IMR-90 (cell line): Measurements from ENCODE around the gene ANKLE2. TPM values are rescaled to one million over a fixed set of nuclear protein-coding genes. Genes with fewer than 3 reads are reported as not detected.

ENCODE experiments used
- ATAC-seq: fragments of 200-7000 bp; cut with Tn5 transposase; 2 replicates; pipeline ENCODE4 v1.9.1; 2020; ENCODE audit warnings: low read depth, mild to moderate bottlenecking, moderate library complexity
- BruUV-seq: library from RNA; stranded (reverse); fragments of 400-500 nt; replicated peaks from 2 replicates; lab custom pipeline; 2021; lab: Mats Ljungman, UMichigan
- CTCF ChIA-PET: fragments of 300-600 bp; formaldehyde crosslinking; extraction: SDS; loops from one replicate; lab custom pipeline; 2021; ENCODE audit warnings: antibody characterized with exemption; lab: Yijun Ruan, JAX
- POLR2A ChIA-PET: fragments of 300-600 bp; sonication (Branson Sonifier 250); formaldehyde crosslinking; loops from one replicate; lab custom pipeline; 2022; ENCODE audit warnings: antibody characterized with exemption; ENCODE audit not compliant: unreplicated experiment; lab: Charles Lee
- DNase-seq: peaks from one replicate; pipeline ENCODE4 v3.0.0; 2013
- H2AFZ ChIP-seq: replicated peaks from 2 replicates; pipeline ENCODE3; 2013; ENCODE audit warnings: low read length, mild to moderate bottlenecking; ENCODE audit not compliant: poor library complexity
- H2AK5ac ChIP-seq: 2 replicates; pipeline ENCODE4 v1.6.1; 2013; ENCODE audit warnings: low read depth, low read length, inconsistent platforms
- H2AK9ac ChIP-seq: replicated peaks from 2 replicates; pipeline ENCODE3; 2013; ENCODE audit warnings: mild to moderate bottlenecking, low read depth, low read length, moderate library complexity; ENCODE audit not compliant: poor library complexity
- H2BK120ac ChIP-seq: 2 replicates; pipeline ENCODE4 v1.6.1; 2013; ENCODE audit warnings: low read depth, low read length, inconsistent platforms
- H2BK15ac ChIP-seq: 3 replicates; pipeline ENCODE4 v1.6.1; 2013; ENCODE audit warnings: low read depth, low read length, inconsistent platforms
- H2BK20ac ChIP-seq: 2 replicates; pipeline ENCODE4 v1.6.1; 2013; ENCODE audit warnings: low read depth, mild to moderate bottlenecking, inconsistent platforms, low read length, moderate library complexity
- H2BK5ac ChIP-seq: 2 replicates; pipeline ENCODE4 v1.6.1; 2013; ENCODE audit warnings: mild to moderate bottlenecking, low read depth, low read length, inconsistent platforms; ENCODE audit not compliant: poor library complexity, severe bottlenecking
- H3K14ac ChIP-seq: replicated peaks from 2 replicates; pipeline ENCODE4 v1.6.1; 2013; ENCODE audit warnings: low read depth, low read length, inconsistent platforms
- H3K18ac ChIP-seq: 2 replicates; pipeline ENCODE4 v1.6.1; 2013; ENCODE audit warnings: low read depth, low read length, control low read depth
- H3K23ac ChIP-seq: 2 replicates; pipeline ENCODE4 v1.6.1; 2013; ENCODE audit warnings: low read depth, low read length, inconsistent platforms
- H3K27ac ChIP-seq: 2 replicates; pipeline ENCODE4 v1.5.1; 2013; ENCODE audit warnings: mild to moderate bottlenecking, control low read depth, low read length; ENCODE audit not compliant: insufficient read depth
- H3K27me3 ChIP-seq: 2 replicates; pipeline ENCODE4 v1.6.1; 2013; ENCODE audit warnings: low read length; ENCODE audit not compliant: control insufficient read depth, insufficient read depth
- H3K36me3 ChIP-seq: 2 replicates; pipeline ENCODE4 v1.6.1; 2013; ENCODE audit warnings: low read length, mixed read lengths; ENCODE audit not compliant: control insufficient read depth, insufficient read depth
- H3K4ac ChIP-seq: 2 replicates; pipeline ENCODE4 v1.6.1; 2013; ENCODE audit warnings: low read depth, low read length, inconsistent platforms
- H3K4me1 ChIP-seq: 2 replicates; pipeline ENCODE4 v1.6.1; 2013; ENCODE audit warnings: low read length, mixed read lengths; ENCODE audit not compliant: control insufficient read depth, insufficient read depth
- H3K4me2 ChIP-seq: 2 replicates; pipeline ENCODE4 v1.6.1; 2013; ENCODE audit warnings: low read depth, mild to moderate bottlenecking, control low read depth, low read length, moderate library complexity
- H3K4me3 ChIP-seq: 2 replicates; pipeline ENCODE4 v1.5.1; 2013; ENCODE audit warnings: low read depth, mild to moderate bottlenecking, control low read depth, low read length, moderate library complexity; ENCODE audit not compliant: insufficient read depth
- H3K56ac ChIP-seq: 2 replicates; pipeline ENCODE4 v1.6.1; 2013; ENCODE audit warnings: low read length, inconsistent platforms; ENCODE audit not compliant: insufficient read depth; ENCODE audit errors: extremely low read depth
- H3K79me1 ChIP-seq, 2 experiments: 2 replicates each; pipeline ENCODE4 v1.6.1; 2013; ENCODE audit warnings: low read length in 2 of 2, inconsistent platforms in 1 of 2, low read depth in 1 of 2
- H3K9ac ChIP-seq: 2 replicates; pipeline ENCODE4 v1.6.1; 2013; ENCODE audit warnings: low read depth, low read length, control low read depth
- H3K9me1 ChIP-seq: 2 replicates; pipeline ENCODE4 v1.6.1; 2013; ENCODE audit warnings: low read length, inconsistent platforms; ENCODE audit not compliant: insufficient read depth
- H3K9me3 ChIP-seq: 2 replicates; pipeline ENCODE4 v1.6.1; 2013; ENCODE audit warnings: low read length; ENCODE audit not compliant: control insufficient read depth, insufficient read depth
- H4K20me1 ChIP-seq: 2 replicates; pipeline ENCODE4 v1.6.1; 2013; ENCODE audit warnings: low read length, inconsistent platforms; ENCODE audit not compliant: insufficient read depth
- H4K5ac ChIP-seq: 2 replicates; pipeline ENCODE4 v1.6.1; 2013; ENCODE audit warnings: mild to moderate bottlenecking, low read depth, low read length, control low read depth
- H4K8ac ChIP-seq, 2 experiments: 2 replicates each; pipeline ENCODE4 v1.6.1; 2013; ENCODE audit warnings: low read depth in 2 of 2, low read length in 2 of 2, control low read depth in 1 of 2, inconsistent platforms in 1 of 2
- H4K91ac ChIP-seq: 2 replicates; pipeline ENCODE4 v1.6.1; 2013; ENCODE audit warnings: low read depth, low read length, inconsistent platforms; ENCODE audit not compliant: insufficient read depth
- BHLHE40 ChIP-seq: fragments of 150-350 bp; IDR thresholded peaks from 2 replicates; pipeline ENCODE4 v1.6.1; 2016; ENCODE audit warnings: mild to moderate bottlenecking, low read depth, low read length
- CEBPB ChIP-seq: IDR thresholded peaks from 2 replicates; pipeline ENCODE4 v1.6.1; 2012; ENCODE audit warnings: low read depth, low read length, improper control_type of control experiment
- CHD1 ChIP-seq: IDR thresholded peaks from 2 replicates; pipeline ENCODE4 v1.6.1; 2012; ENCODE audit warnings: low read depth, low read length, improper control_type of control experiment
- ELK1 ChIP-seq: fragments of 150-350 bp; IDR thresholded peaks from 2 replicates; pipeline ENCODE4 v1.6.1; 2016; ENCODE audit warnings: low read depth, mild to moderate bottlenecking, low read length, moderate library complexity, borderline replicate concordance
- FOS ChIP-seq: fragments of 150-350 bp; IDR thresholded peaks from 2 replicates; pipeline ENCODE4 v1.6.1; 2016; ENCODE audit warnings: low read depth, low read length
- MAFK ChIP-seq: IDR thresholded peaks from 2 replicates; pipeline ENCODE4 v1.6.1; 2012; ENCODE audit warnings: low read depth, low read length, improper control_type of control experiment
- MAZ ChIP-seq: IDR thresholded peaks from 2 replicates; pipeline ENCODE4 v1.6.1; 2012; ENCODE audit warnings: low read depth, mild to moderate bottlenecking, low read length, improper control_type of control experiment, moderate library complexity, borderline replicate concordance
- MXI1 ChIP-seq: IDR thresholded peaks from 2 replicates; pipeline ENCODE4 v1.6.1; 2012; ENCODE audit warnings: low read depth, mild to moderate bottlenecking, low read length, moderate library complexity, borderline replicate concordance
- NFE2L2 ChIP-seq: fragments of 150-350 bp; IDR thresholded peaks from 2 replicates; pipeline ENCODE4 v1.6.1; 2016; ENCODE audit warnings: low read depth, mild to moderate bottlenecking, low read length
- POLR2A ChIP-seq: IDR thresholded peaks from 2 replicates; pipeline ENCODE4 v1.6.1; 2012; ENCODE audit warnings: mild to moderate bottlenecking, low read depth, low read length
- RAD21 ChIP-seq: IDR thresholded peaks from 2 replicates; pipeline ENCODE4 v1.6.1; 2012; ENCODE audit warnings: low read length, improper control_type of control experiment
- RCOR1 ChIP-seq: IDR thresholded peaks from 2 replicates; pipeline ENCODE4 v1.6.1; 2012; ENCODE audit warnings: mild to moderate bottlenecking, low read length, improper control_type of control experiment; ENCODE audit not compliant: insufficient replicate concordance
- RFX5 ChIP-seq: IDR thresholded peaks from 2 replicates; pipeline ENCODE4 v1.8.0; 2012; ENCODE audit warnings: low read depth, mild to moderate bottlenecking, low read length, moderate library complexity
- SMC3 ChIP-seq: fragments of 150-350 bp; IDR thresholded peaks from 2 replicates; pipeline ENCODE4 v1.6.1; 2016; ENCODE audit warnings: low read depth, mild to moderate bottlenecking, antibody characterized with exemption, low read length, moderate library complexity
- USF2 ChIP-seq: fragments of 150-350 bp; IDR thresholded peaks from 2 replicates; pipeline ENCODE4 v1.6.1; 2017; ENCODE audit warnings: mild to moderate bottlenecking, antibody characterized with exemption, low read length, low read depth
- WGBS, 2 experiments: methylation state at CpG; one replicate each; pipeline versions ENCODE4 v1.1.5 to v1.1.7; 2013; ENCODE audit warnings: missing lambda C conversion rate in 2 of 2; ENCODE audit not compliant: insufficient read length in 1 of 2; ENCODE audit errors: extremely low coverage in 2 of 2; 5-methylcytosine and 5-hydroxymethylcytosine counted together
- dilution Hi-C: fragments of 300-500 bp; cut with HindIII; formaldehyde crosslinking; loops from one replicate; pipeline ENCODE4 v1.14.3; 2018; ENCODE audit warnings: low sequenced_read_pairs; ENCODE audit not compliant: unreplicated experiment
- in situ Hi-C: fragments of 300-500 bp; cut with MboI; formaldehyde crosslinking; loops from 3 replicates; pipeline ENCODE4 v1.14.3; 2019; ENCODE audit warnings: low sequenced_read_pairs, inconsistent platforms, mixed read lengths
- intact Hi-C: fragments of 100-400 bp; cut with micrococcal nuclease; formaldehyde crosslinking; loops from 2 replicates; pipeline ENCODE4 v1.10.0; 2022
- polyA plus RNA-seq, 3 experiments: library from polyadenylated mRNA; depleted of rRNA; stranded (reverse); fragments of >200 nt; gene quantifications; 2 replicates each; pipeline ENCODE4 v1.2.3, GENCODE V29; 2012; ENCODE audit warnings: low replicate concordance in 1 of 3
- total RNA-seq: library from RNA; depleted of rRNA; stranded (reverse); fragments of >200 nt; gene quantifications from 2 replicates; pipeline ENCODE4 v1.2.3, GENCODE V29; 2012
- TF ChIP-seq, protein P1 (sequence below): conservative IDR thresholded peaks from 2 replicates; pipeline ENCODE4 v1.5.1; 2012; ENCODE audit warnings: mild to moderate bottlenecking, low read depth, low read length, improper control_type of control experiment

The ANKLE2 gene
- total and polyA plus RNA-seq, 2 of the 4 experiments (the other 2 are of a cell fraction) = 63.4 to 82.4 TPM

- intact Hi-C loops = no loop called here
- Histone ChIP-seq H3K9ac (no peak overlapping the region), H2BK15ac (no peak overlapping the region), H2AK9ac (peak overlapping the region; percentile 28), H2AK5ac (no peak overlapping the region), H3K36me3 (peaks cover 5% of the 10 kb centered on the region), H3K27me3 (no peaks in the 10 kb centered on the region), H3K18ac (no peak overlapping the region), H2AFZ (peak overlapping the region; percentile 63), H4K5ac (no peak overlapping the region), H4K8ac (no peak overlapping the region), H3K9me1 (no peaks in the 10 kb centered on the region; the same call in 1 of the 2 replicates), H4K91ac (no peak overlapping the region), H3K27ac (no peak overlapping the region), H2BK5ac (no peak overlapping the region), H4K20me1 (peaks cover 3% of the 10 kb centered on the region; the same call in 1 of the 2 replicates), H3K4ac (no peak overlapping the region), H3K23ac (peak overlapping the region; percentile 82; the same call in 1 of the 2 replicates), H3K9me3 (no peaks in the 10 kb centered on the region), H3K4me2 (peak overlapping the region; percentile 68), H2BK20ac (no peak overlapping the region), H3K56ac (no peak overlapping the region), H3K4me3 (no peak overlapping the region; the same call in 1 of the 2 replicates), H2BK120ac (no peak overlapping the region), H3K79me1 (peaks cover 15 to 17% of the 10 kb centered on the region in 2 experiments), H3K4me1 (peaks cover 3% of the 10 kb centered on the region; the same call in 1 of the 2 replicates), H3K14ac (no peak overlapping the region; the same call in 1 of the 2 replicates)
- in situ Hi-C loops = no loop called here
- ATAC-seq (no peak), DNase-seq (no peak)
- CTCF ChIA-PET = no interaction called here
- TF ChIP-seq, protein P1, sequence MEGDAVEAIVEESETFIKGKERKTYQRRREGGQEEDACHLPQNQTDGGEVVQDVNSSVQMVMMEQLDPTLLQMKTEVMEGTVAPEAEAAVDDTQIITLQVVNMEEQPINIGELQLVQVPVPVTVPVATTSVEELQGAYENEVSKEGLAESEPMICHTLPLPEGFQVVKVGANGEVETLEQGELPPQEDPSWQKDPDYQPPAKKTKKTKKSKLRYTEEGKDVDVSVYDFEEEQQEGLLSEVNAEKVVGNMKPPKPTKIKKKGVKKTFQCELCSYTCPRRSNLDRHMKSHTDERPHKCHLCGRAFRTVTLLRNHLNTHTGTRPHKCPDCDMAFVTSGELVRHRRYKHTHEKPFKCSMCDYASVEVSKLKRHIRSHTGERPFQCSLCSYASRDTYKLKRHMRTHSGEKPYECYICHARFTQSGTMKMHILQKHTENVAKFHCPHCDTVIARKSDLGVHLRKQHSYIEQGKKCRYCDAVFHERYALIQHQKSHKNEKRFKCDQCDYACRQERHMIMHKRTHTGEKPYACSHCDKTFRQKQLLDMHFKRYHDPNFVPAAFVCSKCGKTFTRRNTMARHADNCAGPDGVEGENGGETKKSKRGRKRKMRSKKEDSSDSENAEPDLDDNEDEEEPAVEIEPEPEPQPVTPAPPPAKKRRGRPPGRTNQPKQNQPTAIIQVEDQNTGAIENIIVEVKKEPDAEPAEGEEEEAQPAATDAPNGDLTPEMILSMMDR = no peak
- TF ChIP-seq MAFK (no peak), ELK1 (no peak), RCOR1 (no peak), USF2 (no peak), RFX5 (no peak), RAD21 (no peak), CHD1 (no peak), POLR2A (no peak), MAZ (no peak), BHLHE40 (no peak), FOS (no peak), CEBPB (no peak), MXI1 (no peak), NFE2L2 (no peak), SMC3 (no peak)
- no TSS peak for BruUV-seq
- WGBS, 2 experiments = 41% methylated on average over 9 of the region's 18 CpGs; no CpG with 5 or more reads in 1 of the 2 experiments
- dilution Hi-C loops = no loop called here
- POLR2A ChIA-PET = no interaction called here
Observed at GRCh38 chr12:132689227-132689626, 72.4 kb downstream of the ANKLE2 start.
